ENCODE measurements around the gene ECI1.

GRCh38 chr16:2267913-2268666 is 16.7 kb upstream of the ECI1 start, which contains the start of gene RNPS1:
- TF ChIP-seq CTCF (IDR thresholded peaks at IDR 0.05; ENCODE audit: poor library complexity) (no peak), EZH2 (IDR thresholded peaks at IDR 0.05; ENCODE audit: borderline replicate concordance) (no peak)

All from hepatocyte (in vitro differentiated cells).